OCI-LY7 (cell line): ENCODE results near the gene FRAS1. TPM values are rescaled to one million over a fixed set of nuclear protein-coding genes. Genes with fewer than 3 reads are reported as not detected.
"Not testable (repeated sequence)": the region's sequence is repeated elsewhere in the genome, so short reads cannot be mapped to it uniquely, and the experiment has no call there.

Experiments
- BruUV-seq: library from RNA; stranded (reverse); fragments of 400-500 nt; replicated peaks from 2 replicates; lab custom pipeline; 2021; lab: Mats Ljungman, UMichigan
- CTCF ChIA-PET: fragments of 300-600 bp; sonication (Branson Sonifier 250); formaldehyde crosslinking; loops from one replicate; lab custom pipeline; 2022; ENCODE audit warnings: antibody characterized with exemption; ENCODE audit not compliant: unreplicated experiment; lab: Charles Lee
- POLR2A ChIA-PET: fragments of 300-600 bp; sonication (Branson Sonifier 250); formaldehyde crosslinking; loops from one replicate; lab custom pipeline; 2022; ENCODE audit warnings: antibody characterized with exemption; lab: Charles Lee
- DNase-seq: peaks from one replicate; pipeline ENCODE4 v3.0.0-alpha.2; 2015; ENCODE audit warnings: low spot score
- H2AFZ ChIP-seq: fragments of 200-600 bp; sonication (generic), shearing (Covaris generic); 2 replicates; pipeline ENCODE4 v1.6.1; 2014; ENCODE audit warnings: mild to moderate bottlenecking, antibody characterized with exemption, low read length, moderate library complexity
- H3K27ac ChIP-seq: fragments of 200-600 bp; sonication (generic); 2 replicates; pipeline ENCODE4 v1.5.1; 2014; ENCODE audit warnings: mixed run types, low read depth, mild to moderate bottlenecking, moderate library complexity, low read length, inconsistent platforms; ENCODE audit not compliant: poor library complexity, severe bottlenecking
- H3K36me3 ChIP-seq: fragments of 200-600 bp; sonication (generic); 2 replicates; pipeline ENCODE4 v1.6.1; 2014; ENCODE audit warnings: mild to moderate bottlenecking, antibody characterized with exemption, low read length, moderate library complexity, mixed read lengths; ENCODE audit not compliant: insufficient read depth
- H3K4me1 ChIP-seq: fragments of 200-600 bp; sonication (generic); 2 replicates; pipeline ENCODE4 v1.5.1; 2014; ENCODE audit warnings: mild to moderate bottlenecking, low read length; ENCODE audit not compliant: insufficient read depth, poor library complexity, severe bottlenecking
- H3K4me2 ChIP-seq: fragments of 200-600 bp; sonication (generic); 2 replicates; pipeline ENCODE4 v1.6.1; 2014; ENCODE audit warnings: mild to moderate bottlenecking, low read length
- H3K4me3 ChIP-seq: fragments of 200-600 bp; sonication (generic); 2 replicates; pipeline ENCODE4 v1.5.1; 2014; ENCODE audit warnings: mild to moderate bottlenecking, low read depth, low read length; ENCODE audit not compliant: poor library complexity, severe bottlenecking
- H3K79me2 ChIP-seq: fragments of 200-600 bp; sonication (generic); 2 replicates; pipeline ENCODE4 v1.6.1; 2016; ENCODE audit warnings: low read depth, mild to moderate bottlenecking, low read length, moderate library complexity, mixed read lengths; ENCODE audit not compliant: insufficient read depth
- H3K9me2 ChIP-seq: fragments of 200-600 bp; sonication (generic); 2 replicates; pipeline ENCODE4 v1.6.1; 2016; ENCODE audit warnings: mild to moderate bottlenecking, low read length, mixed read lengths; ENCODE audit not compliant: insufficient read depth
- H3K9me3 ChIP-seq: fragments of 200-600 bp; sonication (generic); 2 replicates; pipeline ENCODE4 v1.6.1; 2014; ENCODE audit warnings: mild to moderate bottlenecking, mixed run types, low read length, mixed read lengths
- H4K20me1 ChIP-seq: fragments of 200-600 bp; sonication (generic); 2 replicates; pipeline ENCODE4 v1.6.1; 2014; ENCODE audit warnings: mild to moderate bottlenecking, antibody characterized with exemption, low read length, moderate library complexity, mixed read lengths; ENCODE audit not compliant: insufficient read depth
- EZH2phosphoT487 ChIP-seq: fragments of 200-600 bp; sonication (generic); IDR thresholded peaks from 2 replicates; pipeline ENCODE4 v1.6.1; 2018; ENCODE audit warnings: low read depth, borderline replicate concordance, mild to moderate bottlenecking, mixed run types, antibody characterized with exemption, low read length, moderate library complexity, mixed read lengths
- intact Hi-C: fragments of 100-400 bp; cut with micrococcal nuclease; formaldehyde crosslinking; loops from one replicate; pipeline ENCODE4 v1.10.0; 2022; ENCODE audit not compliant: unreplicated experiment
- total RNA-seq, 2 experiments: library from RNA; depleted of rRNA in 1 of 2; stranded (reverse); fragments of >200 nt in 1 of 2; shearing (Covaris generic) in 1 of 2; gene quantifications; 2 replicates each; pipeline ENCODE4 v1.2.3, GENCODE V29; 2014 to 2022
- TF ChIP-seq, protein P1 (sequence below): fragments of 200-600 bp; sonication (generic); conservative IDR thresholded peaks from 2 replicates; pipeline ENCODE4 v1.5.1; 2014; ENCODE audit warnings: mild to moderate bottlenecking, antibody characterized with exemption, low read length, moderate library complexity, mixed read lengths

FRAS1 gene
- total RNA-seq, 2 experiments from 2014 or later: 0.19 to 0.30 TPM

- Histone ChIP-seq H3K27ac (no peak overlapping the region), H3K4me3 (no peak overlapping the region), H2AFZ (no peak overlapping the region), H3K79me2 (no peaks in the 10 kb centered on the region), H3K36me3 (no peaks in the 10 kb centered on the region), H3K4me2 (no peak overlapping the region), H3K4me1 (no peaks in the 10 kb centered on the region), H3K9me3 (no peaks in the 10 kb centered on the region), H4K20me1 (no peaks in the 10 kb centered on the region), H3K9me2 (no peaks in the 10 kb centered on the region)
- DNase-seq: no peak
- no TSS peak for BruUV-seq
- POLR2A ChIA-PET: no interaction called here
- intact Hi-C loops: no loop called here
- CTCF ChIA-PET: no interaction called here
- TF ChIP-seq, protein P1, sequence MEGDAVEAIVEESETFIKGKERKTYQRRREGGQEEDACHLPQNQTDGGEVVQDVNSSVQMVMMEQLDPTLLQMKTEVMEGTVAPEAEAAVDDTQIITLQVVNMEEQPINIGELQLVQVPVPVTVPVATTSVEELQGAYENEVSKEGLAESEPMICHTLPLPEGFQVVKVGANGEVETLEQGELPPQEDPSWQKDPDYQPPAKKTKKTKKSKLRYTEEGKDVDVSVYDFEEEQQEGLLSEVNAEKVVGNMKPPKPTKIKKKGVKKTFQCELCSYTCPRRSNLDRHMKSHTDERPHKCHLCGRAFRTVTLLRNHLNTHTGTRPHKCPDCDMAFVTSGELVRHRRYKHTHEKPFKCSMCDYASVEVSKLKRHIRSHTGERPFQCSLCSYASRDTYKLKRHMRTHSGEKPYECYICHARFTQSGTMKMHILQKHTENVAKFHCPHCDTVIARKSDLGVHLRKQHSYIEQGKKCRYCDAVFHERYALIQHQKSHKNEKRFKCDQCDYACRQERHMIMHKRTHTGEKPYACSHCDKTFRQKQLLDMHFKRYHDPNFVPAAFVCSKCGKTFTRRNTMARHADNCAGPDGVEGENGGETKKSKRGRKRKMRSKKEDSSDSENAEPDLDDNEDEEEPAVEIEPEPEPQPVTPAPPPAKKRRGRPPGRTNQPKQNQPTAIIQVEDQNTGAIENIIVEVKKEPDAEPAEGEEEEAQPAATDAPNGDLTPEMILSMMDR: no peak
- no peak for TF ChIP-seq EZH2phosphoT487
Observed at GRCh38 chr4:78493731-78494130, 436.6 kb downstream of the FRAS1 start.

DNA sequence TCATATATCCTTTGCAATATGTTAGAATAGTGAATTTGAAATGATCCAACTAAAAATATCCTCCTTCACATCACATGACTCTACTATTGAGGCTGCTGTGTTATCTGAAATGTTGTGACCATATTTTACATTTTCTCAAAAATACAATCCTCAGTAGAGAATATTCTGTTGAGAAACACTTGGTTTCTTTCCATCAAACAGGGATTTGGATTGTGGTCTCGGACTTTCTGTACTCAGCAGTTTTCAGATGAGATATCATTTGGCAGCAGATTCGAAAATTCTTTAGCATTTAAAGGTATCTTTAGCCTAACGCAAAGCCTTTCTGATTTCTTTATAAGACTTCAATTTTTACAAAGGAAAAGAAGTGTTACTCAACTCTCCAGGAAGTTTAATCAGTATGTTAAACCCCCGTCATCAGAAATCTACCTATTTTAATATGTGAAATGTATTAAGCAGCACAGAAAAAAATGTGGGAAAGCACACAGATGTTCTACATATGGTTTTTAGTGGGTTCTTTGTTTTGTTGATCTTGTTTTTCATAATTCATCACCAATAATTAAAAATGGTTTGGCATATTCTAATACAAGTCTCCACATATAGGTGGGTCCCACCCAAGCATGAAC is 439.0 kb downstream of the FRAS1 start:
- no TSS peak for BruUV-seq
- POLR2A ChIA-PET: no interaction called here
- no peak overlapping the region for H2AFZ ChIP-seq

GRCh38 chr4:78506260-78506659 is 449.1 kb downstream of the FRAS1 start:
- H3K4me3 ChIP-seq, H3K79me2 ChIP-seq, intact Hi-C loops, H3K27ac ChIP-seq, H3K9me3 ChIP-seq, H3K36me3 ChIP-seq, BruUV-seq, POLR2A ChIA-PET, H3K4me2 ChIP-seq, DNase-seq, H3K4me1 ChIP-seq, CTCF ChIA-PET, H3K9me2 ChIP-seq, H4K20me1 ChIP-seq, H2AFZ ChIP-seq: not testable (repeated sequence)

More for the DNA sequence above, 439.0 kb downstream of the FRAS1 start:
- Histone ChIP-seq H4K20me1 (no peaks in the 10 kb centered on the region), H3K79me2 (no peaks in the 10 kb centered on the region), H3K4me2 (no peak overlapping the region), H3K9me2 (no peaks in the 10 kb centered on the region), H3K36me3 (no peaks in the 10 kb centered on the region), H3K9me3 (no peaks in the 10 kb centered on the region), H3K27ac (no peak overlapping the region), H3K4me1 (no peaks in the 10 kb centered on the region), H3K4me3 (no peak overlapping the region)
- no peak for DNase-seq
- TF ChIP-seq, protein P1: no peak
- TF ChIP-seq EZH2phosphoT487: no peak
- intact Hi-C loops: no loop called here
- CTCF ChIA-PET: no interaction called here
